HPDE6-E6E7 (cell line): ENCODE data around the gene RERG.

ENCODE experiments used
- DNase-seq: peaks from one replicate; pipeline ENCODE4 v3.0.0; 2011; ENCODE audit warnings: missing footprints; ENCODE audit errors: extremely low spot score

RERG gene

GRCh38 chr12:15218794-15219193, 2.4 kb downstream of the RERG start:
- DNase-seq = no peak

- DNase-seq = no peak
Observed at GRCh38 chr12:15216036-15216889, 5.0 kb downstream of the RERG start.

- DNase-seq = no peak
Observed at GRCh38 chr12:15214851-15215601, 6.2 kb downstream of the RERG start.

- no peak for DNase-seq
Observed at GRCh38 chr12:15212930-15213329, 8.3 kb downstream of the RERG start.

GRCh38 chr12:15209782-15210181, 11.4 kb downstream of the RERG start:
- DNase-seq = no peak

- DNase-seq = no peak
Observed at GRCh38 chr12:15208871-15209656, 12.2 kb downstream of the RERG start.

GRCh38 chr12:15208140-15208539, 13.1 kb downstream of the RERG start:
- no peak for DNase-seq

GRCh38 chr12:15206831-15207389, 14.3 kb downstream of the RERG start:
- DNase-seq = no peak

- no peak for DNase-seq
Observed at GRCh38 chr12:15206338-15206737, 14.9 kb downstream of the RERG start.

- no peak for DNase-seq
Observed at GRCh38 chr12:15205341-15206010, 15.7 kb downstream of the RERG start.

GRCh38 chr12:15201456-15201855, 19.8 kb downstream of the RERG start:
- no peak for DNase-seq

- DNase-seq = no peak
Observed at GRCh38 chr12:15201056-15201455, 20.2 kb downstream of the RERG start.

GRCh38 chr12:15200641-15201040, 20.6 kb downstream of the RERG start:
- no peak for DNase-seq

GRCh38 chr12:15199930-15200329, 21.3 kb downstream of the RERG start:
- no peak for DNase-seq

GRCh38 chr12:15196678-15197505, 24.3 kb downstream of the RERG start:
- DNase-seq = no peak

- DNase-seq = no peak
Observed at GRCh38 chr12:15196221-15196620, 25.0 kb downstream of the RERG start.

- no peak for DNase-seq
Observed at GRCh38 chr12:15194456-15195368, 26.5 kb downstream of the RERG start.

- no peak for DNase-seq
Observed at GRCh38 chr12:15193946-15194345, 27.3 kb downstream of the RERG start.

- no peak for DNase-seq
Observed at GRCh38 chr12:15192720-15193119, 28.5 kb downstream of the RERG start.
